D341Med (cell line): ENCODE measurements around the gene ZNF567.

Source experiments
- DNase-seq: peaks from one replicate; pipeline ENCODE4 v3.0.0; 2012; ENCODE audit warnings: low spot score

Gene ZNF567

GRCh38 chr19:36750066-36750691 is 62.8 kb downstream of the ZNF567 start:
- no peak for DNase-seq
